GM10266 (cell line): ENCODE results near the gene HAPLN3.

Experiments used
- DNase-seq: peaks from one replicate; pipeline ENCODE4 v3.0.0; 2012; ENCODE audit errors: extremely low spot score
- TF ChIP-seq, protein P1 (sequence below): IDR thresholded peaks from 2 replicates; pipeline ENCODE4 v1.5.1; 2012; ENCODE audit warnings: mild to moderate bottlenecking, low read depth; ENCODE audit not compliant: control insufficient read depth, insufficient read depth; ENCODE audit errors: missing control alignments

The HAPLN3 gene

DNA sequence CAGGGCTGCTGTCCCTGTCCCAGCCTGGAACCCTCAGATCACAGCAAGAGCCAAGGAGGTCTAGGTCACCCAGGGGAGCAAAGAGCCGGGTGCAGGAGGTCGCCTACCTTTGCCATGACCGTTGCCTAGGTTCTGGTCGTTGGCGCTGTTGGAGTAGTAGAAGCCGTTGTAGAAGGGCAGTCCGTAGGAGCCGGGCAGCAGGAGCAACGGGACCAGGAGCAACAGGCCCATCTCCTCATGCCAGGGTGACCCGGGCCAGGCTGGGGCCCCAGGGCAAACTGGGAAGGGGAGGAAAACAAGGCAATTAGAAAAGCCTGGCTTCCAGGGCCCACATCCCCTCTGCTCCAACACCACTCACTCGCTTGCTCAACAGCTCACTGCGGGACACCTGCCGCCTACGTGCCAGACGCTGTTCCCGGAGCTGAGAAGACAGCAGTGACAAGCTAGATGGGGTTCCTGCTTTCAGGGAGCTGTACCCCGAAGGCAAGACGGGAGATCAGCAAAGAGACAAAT, 8.2 kb downstream of the HAPLN3 start:
- TF ChIP-seq, protein P1, sequence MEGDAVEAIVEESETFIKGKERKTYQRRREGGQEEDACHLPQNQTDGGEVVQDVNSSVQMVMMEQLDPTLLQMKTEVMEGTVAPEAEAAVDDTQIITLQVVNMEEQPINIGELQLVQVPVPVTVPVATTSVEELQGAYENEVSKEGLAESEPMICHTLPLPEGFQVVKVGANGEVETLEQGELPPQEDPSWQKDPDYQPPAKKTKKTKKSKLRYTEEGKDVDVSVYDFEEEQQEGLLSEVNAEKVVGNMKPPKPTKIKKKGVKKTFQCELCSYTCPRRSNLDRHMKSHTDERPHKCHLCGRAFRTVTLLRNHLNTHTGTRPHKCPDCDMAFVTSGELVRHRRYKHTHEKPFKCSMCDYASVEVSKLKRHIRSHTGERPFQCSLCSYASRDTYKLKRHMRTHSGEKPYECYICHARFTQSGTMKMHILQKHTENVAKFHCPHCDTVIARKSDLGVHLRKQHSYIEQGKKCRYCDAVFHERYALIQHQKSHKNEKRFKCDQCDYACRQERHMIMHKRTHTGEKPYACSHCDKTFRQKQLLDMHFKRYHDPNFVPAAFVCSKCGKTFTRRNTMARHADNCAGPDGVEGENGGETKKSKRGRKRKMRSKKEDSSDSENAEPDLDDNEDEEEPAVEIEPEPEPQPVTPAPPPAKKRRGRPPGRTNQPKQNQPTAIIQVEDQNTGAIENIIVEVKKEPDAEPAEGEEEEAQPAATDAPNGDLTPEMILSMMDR: no peak
- no peak for DNase-seq

DNA sequence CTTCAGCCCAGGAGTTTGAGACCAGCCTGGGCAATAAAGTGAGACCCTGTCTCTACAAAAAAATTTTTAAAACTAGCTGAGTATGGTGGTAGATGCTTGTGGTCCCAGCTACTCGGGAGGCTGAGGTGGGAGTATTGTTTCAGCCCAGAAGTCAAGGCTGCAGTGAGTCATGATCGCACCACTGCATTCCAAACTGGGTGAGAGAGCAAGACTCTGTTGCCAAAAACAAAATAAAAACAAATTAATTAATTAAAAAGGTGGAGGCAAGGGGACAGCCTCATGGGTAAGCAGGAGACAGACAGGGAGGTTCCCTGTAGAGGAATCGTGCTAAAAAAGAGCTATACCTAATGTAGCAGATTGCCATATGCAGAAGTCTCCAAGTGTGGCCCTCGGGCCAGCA, 12.6 kb downstream of the HAPLN3 start:
- TF ChIP-seq, protein P1: no peak
- DNase-seq: no peak

DNA sequence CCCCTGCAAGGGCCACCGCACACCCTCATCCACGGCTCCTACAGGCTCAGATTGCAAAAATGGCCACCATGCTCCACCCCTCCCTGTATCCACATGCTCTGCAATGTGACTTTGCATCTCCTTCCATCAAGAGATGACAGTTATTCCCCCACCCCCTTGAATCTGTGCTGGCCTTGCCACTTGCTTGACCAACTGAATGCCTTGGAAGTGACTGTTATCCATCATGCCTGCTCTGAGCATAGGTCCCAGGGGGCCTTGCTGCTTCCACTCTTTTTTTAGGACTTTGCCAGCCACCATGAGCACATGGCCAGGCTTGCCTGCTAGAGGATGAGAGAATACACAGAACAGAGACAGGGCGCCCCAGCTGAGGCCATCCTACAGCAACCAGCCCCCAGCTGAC, 13.6 kb downstream of the HAPLN3 start:
- no peak for DNase-seq
- TF ChIP-seq, protein P1: no peak

GRCh38 chr15:88880944-88881740, 14.2 kb downstream of the HAPLN3 start:
- no peak for DNase-seq
- TF ChIP-seq, protein P1: no peak

DNA sequence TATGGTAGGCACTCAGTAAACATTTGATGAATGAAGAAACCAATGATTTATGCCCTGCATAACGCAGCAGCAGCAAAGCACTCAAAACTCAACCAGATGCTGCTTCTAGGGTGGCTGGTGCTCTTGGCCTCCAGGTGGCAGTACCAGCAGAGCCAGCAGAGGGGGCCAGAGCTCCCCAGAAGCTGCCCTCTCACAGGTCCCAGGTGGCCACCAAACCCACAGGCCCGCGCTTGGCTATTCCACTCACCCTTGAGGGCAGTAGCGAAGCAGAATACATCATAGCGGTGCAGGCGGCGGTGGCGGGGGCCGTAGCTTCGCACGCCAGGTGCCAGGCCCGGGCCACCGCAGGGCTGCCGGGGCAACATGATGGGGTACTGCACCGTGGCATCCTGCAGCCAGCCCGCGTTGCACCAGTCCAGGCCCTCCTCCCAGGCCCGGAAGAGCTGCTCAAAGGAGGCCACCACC, 16.6 kb downstream of the HAPLN3 start:
- peak; percentile 73 for DNase-seq
- TF ChIP-seq, protein P1: peak; percentile 66

DNA sequence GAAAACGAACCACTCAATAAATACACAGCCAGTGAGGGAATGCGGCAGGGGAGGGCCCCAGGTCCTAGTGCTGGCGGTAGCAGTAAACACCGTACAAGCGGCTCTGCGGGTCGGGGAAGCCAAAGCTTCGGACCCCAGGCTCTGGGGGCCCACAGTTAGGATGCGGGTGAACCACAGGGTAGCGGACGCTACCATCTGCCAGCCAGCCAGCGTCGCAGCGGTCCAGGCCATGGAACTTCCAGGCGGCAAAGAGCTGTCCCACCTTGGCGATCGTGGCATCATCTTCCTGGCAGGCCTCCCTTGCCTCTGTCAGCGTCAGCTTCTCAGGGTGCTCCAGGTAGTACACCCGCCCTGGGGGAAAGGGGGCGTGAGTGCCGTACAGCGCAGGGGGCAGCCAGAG, 17.4 kb downstream of the HAPLN3 start:
- TF ChIP-seq, protein P1: no peak
- no peak for DNase-seq

- TF ChIP-seq, protein P1: no peak
- no peak for DNase-seq
These were observed 17.9 kb downstream of the HAPLN3 start for GRCh38 chr15:88877415-88877814.
